Parathyroid adenoma (tissue), 2 donors: ENCODE measurements around the gene ELP4.

Experiments
- H2AFZ ChIP-seq: fragments of 300-600 bp; sonication (generic); one replicate; pipeline ENCODE4 v1.7.0; 2017; ENCODE audit warnings: antibody characterized with exemption, mild to moderate bottlenecking
- H3K27ac ChIP-seq: fragments of 300-600 bp; sonication (generic); one replicate; pipeline ENCODE4 v1.7.0; 2017
- H3K27me3 ChIP-seq: fragments of 300-600 bp; sonication (generic); one replicate; pipeline ENCODE4 v1.7.0; 2017; ENCODE audit warnings: low read length; ENCODE audit not compliant: control insufficient read depth, insufficient read depth
- H3K36me3 ChIP-seq: fragments of 300-600 bp; sonication (generic); one replicate; pipeline ENCODE4 v1.7.0; 2017; ENCODE audit warnings: low read length; ENCODE audit not compliant: control insufficient read depth, insufficient read depth
- H3K4me1 ChIP-seq: fragments of 300-600 bp; sonication (generic); one replicate; pipeline ENCODE4 v1.7.0; 2017; ENCODE audit warnings: control low read depth
- H3K4me2 ChIP-seq: fragments of 300-600 bp; sonication (generic); one replicate; pipeline ENCODE4 v1.7.0; 2017; ENCODE audit warnings: low read length
- H3K4me3 ChIP-seq: fragments of 300-600 bp; sonication (generic); one replicate; pipeline ENCODE4 v1.7.0; 2017; ENCODE audit warnings: low read depth, low read length
- H3K79me2 ChIP-seq: fragments of 300-600 bp; sonication (generic); one replicate; pipeline ENCODE4 v1.7.0; 2017; ENCODE audit warnings: control low read depth
- H3K9ac ChIP-seq: fragments of 300-600 bp; sonication (generic); one replicate; pipeline ENCODE4 v1.7.0; 2017; ENCODE audit warnings: mild to moderate bottlenecking
- H3K9me3 ChIP-seq: fragments of 300-600 bp; sonication (generic); one replicate; pipeline ENCODE4 v1.7.0; 2017; ENCODE audit warnings: low read length; ENCODE audit not compliant: control insufficient read depth
- CTCF ChIP-seq: fragments of 300-600 bp; sonication (generic); IDR thresholded peaks from one replicate; pipeline ENCODE4 v1.7.0; 2017; ENCODE audit warnings: antibody characterized with exemption, mild to moderate bottlenecking
- donor health status: primary hyperparathyroidism.

Gene ELP4

GRCh38 chr11:31747581-31747980, 238.0 kb downstream of the ELP4 start:
- Histone ChIP-seq H3K4me2 (no peak overlapping the region), H3K36me3 (no peaks in the 10 kb centered on the region), H3K27me3 (no peaks in the 10 kb centered on the region), H3K4me1 (no peaks in the 10 kb centered on the region), H3K9ac (no peak overlapping the region), H3K4me3 (no peak overlapping the region), H3K9me3 (no peaks in the 10 kb centered on the region), H2AFZ (no peak overlapping the region), H3K27ac (no peak overlapping the region), H3K79me2 (no peaks in the 10 kb centered on the region)
- no peak for TF ChIP-seq CTCF

GRCh38 chr11:31757260-31757835, 247.8 kb downstream of the ELP4 start:
- no peak overlapping the region for H3K4me3 ChIP-seq
- H3K9ac ChIP-seq = no peak overlapping the region
- no peak overlapping the region for H3K27ac ChIP-seq

GRCh38 chr11:31761636-31762035, 252.1 kb downstream of the ELP4 start:
- no peak overlapping the region for H3K4me2 ChIP-seq
- no peaks in the 10 kb centered on the region for H3K79me2 ChIP-seq
- H3K9me3 ChIP-seq = no peaks in the 10 kb centered on the region
- H3K9ac ChIP-seq = no peak overlapping the region
- H3K27ac ChIP-seq = no peak overlapping the region
- no peaks in the 10 kb centered on the region for H3K4me1 ChIP-seq
- no peaks in the 10 kb centered on the region for H3K36me3 ChIP-seq
- no peak overlapping the region for H3K4me3 ChIP-seq
- TF ChIP-seq CTCF = no peak
- H2AFZ ChIP-seq = no peak overlapping the region
- no peaks in the 10 kb centered on the region for H3K27me3 ChIP-seq

More at GRCh38 chr11:31757260-31757835, 247.8 kb downstream of the ELP4 start:
- Histone ChIP-seq H3K79me2 (no peaks in the 10 kb centered on the region), H2AFZ (no peak overlapping the region), H3K9me3 (no peaks in the 10 kb centered on the region), H3K4me1 (no peaks in the 10 kb centered on the region), H3K4me2 (no peak overlapping the region), H3K27me3 (no peaks in the 10 kb centered on the region), H3K36me3 (no peaks in the 10 kb centered on the region)
- TF ChIP-seq CTCF = no peak

GRCh38 chr11:31763296-31763695, 253.7 kb downstream of the ELP4 start:
- H3K9ac ChIP-seq = no peak overlapping the region
- no peak for TF ChIP-seq CTCF
- no peaks in the 10 kb centered on the region for H3K4me1 ChIP-seq

GRCh38 chr11:31764261-31764660, 254.7 kb downstream of the ELP4 start:
- Histone ChIP-seq H3K27ac (no peak overlapping the region), H3K4me2 (no peak overlapping the region), H3K4me1 (no peaks in the 10 kb centered on the region), H3K9me3 (no peaks in the 10 kb centered on the region), H3K27me3 (no peaks in the 10 kb centered on the region), H3K79me2 (no peaks in the 10 kb centered on the region), H3K9ac (no peak overlapping the region), H3K4me3 (no peak overlapping the region), H3K36me3 (no peaks in the 10 kb centered on the region), H2AFZ (no peak overlapping the region)
- TF ChIP-seq CTCF = no peak

More at GRCh38 chr11:31763296-31763695, 253.7 kb downstream of the ELP4 start:
- Histone ChIP-seq H2AFZ (no peak overlapping the region), H3K9me3 (no peaks in the 10 kb centered on the region), H3K27ac (no peak overlapping the region), H3K27me3 (no peaks in the 10 kb centered on the region), H3K4me2 (no peak overlapping the region), H3K4me3 (no peak overlapping the region), H3K36me3 (no peaks in the 10 kb centered on the region), H3K79me2 (no peaks in the 10 kb centered on the region)
